Ureter (tissue), 1 donor: ENCODE measurements around the gene HS3ST5. TPM values are rescaled to one million over a fixed set of nuclear protein-coding genes. Genes with fewer than 3 reads are reported as not detected.
"Not testable (repeated sequence)": the region's sequence is repeated elsewhere in the genome, so short reads cannot be mapped to it uniquely, and the experiment has no call there.

Experiments used
- DNase-seq: peaks from one replicate; pipeline ENCODE4 v3.0.0-alpha.2; 2020; ENCODE audit warnings: low spot score
- total RNA-seq: library from RNA; stranded (reverse); gene quantifications from one replicate; pipeline ENCODE4 v1.2.4, GENCODE V29; 2023
- donor health status: DM: yes; HTN: yes; CAD: no.

Gene HS3ST5
- total RNA-seq, 1 donor from 2014 or later, result 3.2 TPM

- no peak for DNase-seq
Observed at GRCh38 chr6:114092943-114093342, 249.9 kb downstream of the HS3ST5 start.

- no peak for DNase-seq
Observed at GRCh38 chr6:114090626-114091025, 252.2 kb downstream of the HS3ST5 start.

GRCh38 chr6:114087496-114087895 lies 255.3 kb downstream of the HS3ST5 start:
- DNase-seq, result no peak

- DNase-seq, result no peak
Observed at GRCh38 chr6:114085211-114085610, 257.6 kb downstream of the HS3ST5 start.

GRCh38 chr6:114084327-114084890 lies 258.4 kb downstream of the HS3ST5 start:
- no peak for DNase-seq

- DNase-seq, result no peak
Observed at GRCh38 chr6:114083251-114083650, 259.6 kb downstream of the HS3ST5 start.

GRCh38 chr6:114081730-114082129 lies 261.1 kb downstream of the HS3ST5 start:
- no peak for DNase-seq

- no peak for DNase-seq
Observed at GRCh38 chr6:114080891-114081510, 261.8 kb downstream of the HS3ST5 start.

- DNase-seq, result not testable (repeated sequence)
Observed at GRCh38 chr6:114080410-114080809, 262.4 kb downstream of the HS3ST5 start.

GRCh38 chr6:114075777-114076176 lies 267.0 kb downstream of the HS3ST5 start:
- DNase-seq, result no peak

GRCh38 chr6:114075300-114075699 lies 267.5 kb downstream of the HS3ST5 start:
- DNase-seq, result no peak

- no peak for DNase-seq
Observed at GRCh38 chr6:114068771-114069170, 274.1 kb downstream of the HS3ST5 start.

- no peak for DNase-seq
Observed at GRCh38 chr6:114068116-114068515, 274.7 kb downstream of the HS3ST5 start.

- DNase-seq, result no peak
Observed at GRCh38 chr6:114064862-114065261, 278.0 kb downstream of the HS3ST5 start.

GRCh38 chr6:114063956-114064355 lies 278.9 kb downstream of the HS3ST5 start:
- DNase-seq, result no peak

GRCh38 chr6:114062199-114062598 lies 280.6 kb downstream of the HS3ST5 start:
- no peak for DNase-seq

- no peak for DNase-seq
Observed at GRCh38 chr6:114061741-114062140, 281.1 kb downstream of the HS3ST5 start.

GRCh38 chr6:114061116-114061515 lies 281.7 kb downstream of the HS3ST5 start:
- no peak for DNase-seq

- DNase-seq, result no peak
Observed at GRCh38 chr6:114058435-114058834, 284.4 kb downstream of the HS3ST5 start.

- no peak for DNase-seq
Observed at GRCh38 chr6:114055763-114056162, 287.1 kb downstream of the HS3ST5 start.

- DNase-seq, result no peak
Observed at GRCh38 chr6:114055349-114055748, 287.5 kb downstream of the HS3ST5 start.

- no peak for DNase-seq
Observed at GRCh38 chr6:114053791-114054190, 289.0 kb downstream of the HS3ST5 start.

GRCh38 chr6:114052141-114052540 lies 290.7 kb downstream of the HS3ST5 start:
- DNase-seq, result no peak

- no peak for DNase-seq
Observed at GRCh38 chr6:114051031-114051430, 291.8 kb downstream of the HS3ST5 start.
